NCI-H510A treated with DMSO at 0.1 percent for 48 hours (cell line): ENCODE results near the gene KRTAP12-4.
"Not testable (repeated sequence)": the region's sequence is repeated elsewhere in the genome, so short reads cannot be mapped to it uniquely, and the experiment has no call there.

Source experiments
- DNase-seq: peaks from one replicate; lab custom pipeline; 2025; lab: John Stamatoyannopoulos, UW

The KRTAP12-4 gene

DNA sequence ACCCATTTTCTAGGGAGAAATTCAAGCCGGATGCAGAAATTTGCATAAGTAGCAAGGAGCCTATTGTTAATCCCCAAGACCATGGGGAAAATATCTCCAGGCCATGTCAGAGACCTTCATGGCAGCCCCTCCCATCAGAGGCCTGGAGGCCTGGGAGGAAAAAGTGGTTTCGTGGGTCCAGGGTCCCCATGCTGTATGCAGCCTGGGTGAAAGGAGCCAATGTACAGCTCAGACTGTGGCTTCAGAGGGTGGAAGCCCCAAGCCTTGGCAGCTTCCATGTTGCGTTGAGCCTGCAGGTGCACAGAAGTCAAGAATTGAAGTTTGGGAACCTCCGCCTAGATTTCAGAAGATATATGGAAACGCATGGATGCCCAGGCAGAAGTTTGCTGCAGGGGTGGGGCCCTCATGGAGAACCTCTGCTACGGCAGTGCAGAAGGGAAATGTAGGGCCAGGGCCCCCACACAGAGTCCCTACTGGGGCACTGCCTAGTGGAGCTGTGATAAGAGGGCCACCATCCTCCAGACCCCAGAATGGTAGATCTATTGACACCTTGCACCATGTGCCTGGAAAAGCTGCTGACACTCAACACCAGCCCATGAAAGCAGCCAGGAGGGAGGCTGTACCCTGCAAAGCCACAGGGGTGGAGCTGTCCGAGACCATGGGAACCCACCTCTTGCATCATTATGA is 44.2 kb downstream of the KRTAP12-4 start:
- DNase-seq, result not testable (repeated sequence)

DNA sequence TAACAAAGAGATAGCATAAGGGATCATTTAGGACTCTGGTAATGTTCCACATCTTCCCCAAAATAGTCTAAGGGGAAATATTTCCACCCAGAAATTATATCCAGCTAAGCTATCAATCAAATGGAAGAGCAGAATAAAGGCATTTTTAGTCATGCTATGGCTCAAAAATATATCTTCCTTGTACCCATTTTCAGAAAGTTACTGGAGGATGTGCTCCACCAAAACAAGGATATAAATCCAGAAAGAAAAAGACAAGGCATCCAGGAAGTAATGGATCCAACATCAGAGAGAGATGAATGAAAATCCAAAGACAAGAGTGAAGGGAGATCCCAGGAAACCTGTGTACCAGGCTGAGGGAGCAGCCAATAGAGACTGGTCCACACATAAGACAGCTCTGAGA is 45.3 kb downstream of the KRTAP12-4 start:
- no peak for DNase-seq

DNA sequence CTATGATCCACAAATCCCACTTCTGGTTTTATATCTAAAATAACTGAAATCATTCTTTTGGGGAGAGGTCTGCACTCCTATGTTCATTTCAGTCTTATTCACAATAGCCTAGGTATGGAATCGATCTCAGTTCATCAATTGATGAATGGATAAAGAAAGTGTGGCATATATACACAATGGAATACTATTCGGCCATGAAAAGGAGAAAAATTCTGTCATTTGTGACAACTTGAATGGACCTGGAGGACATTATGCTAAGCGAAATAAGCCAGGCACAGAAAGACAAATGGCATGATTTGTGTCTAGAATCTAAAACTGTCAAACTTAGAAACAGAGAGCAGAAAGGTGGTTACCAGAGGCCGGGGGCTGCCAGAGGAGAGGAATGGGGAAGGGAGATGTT is 48.0 kb downstream of the KRTAP12-4 start:
- DNase-seq, result no peak
